Measurements from ENCODE around the gene PSIP1.
"Not testable (repeated sequence)": the region's sequence is repeated elsewhere in the genome, so short reads cannot be mapped to it uniquely, and the experiment has no call there.

DNA sequence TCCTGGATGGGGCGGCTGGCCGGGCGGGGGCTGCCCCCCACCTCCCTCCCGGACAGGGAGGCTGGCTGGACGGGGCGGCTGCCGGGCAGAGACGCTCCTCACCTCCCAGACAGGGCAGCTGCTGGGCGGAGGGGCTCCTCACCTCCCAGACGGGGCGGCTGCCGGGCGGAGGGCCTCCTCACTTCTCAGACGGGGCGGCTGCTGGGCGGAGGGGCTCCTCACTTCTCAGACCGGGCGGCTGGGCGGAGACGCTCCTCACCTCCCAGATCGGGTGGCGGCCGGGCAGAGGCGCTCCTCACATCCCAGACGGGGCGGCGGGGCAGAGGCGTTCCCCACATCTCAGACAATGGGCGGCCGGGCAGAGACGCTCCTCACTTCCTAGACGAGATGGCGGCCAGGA lies 68.5 kb downstream of the PSIP1 start:
- not testable (repeated sequence) for TF ChIP-seq POLR2AphosphoS5 (IDR thresholded peaks at IDR 0.05; ENCODE audit: borderline replicate concordance, low read depth, low read length); EZH2 (IDR thresholded peaks at IDR 0.05)

Measured in SK-N-MC (cell line).